ENCODE measurements around the gene ENHO. TPM values are rescaled to one million over a fixed set of nuclear protein-coding genes. Genes with fewer than 3 reads are reported as not detected.

The ENHO gene
- total RNA-seq, 4 donors from 2014 or later, result 1.5 to 1.9 TPM; not detected in 2

GRCh38 chr9:34498553-34498952 lies 24.2 kb downstream of the ENHO start:
- no peak for TF ChIP-seq CTCF (IDR thresholded peaks at IDR 0.05; ENCODE audit: low read depth)

- TF ChIP-seq CTCF (IDR thresholded peaks at IDR 0.05; ENCODE audit: low read depth), result no peak
Measured at GRCh38 chr9:34496149-34496712, 26.6 kb downstream of the ENHO start.

GRCh38 chr9:34493972-34494535 lies 28.7 kb downstream of the ENHO start:
- TF ChIP-seq CTCF (IDR thresholded peaks at IDR 0.05; ENCODE audit: low read depth), result no peak

- no peak for TF ChIP-seq CTCF (IDR thresholded peaks at IDR 0.05; ENCODE audit: low read depth)
Measured at GRCh38 chr9:34492051-34492450, 30.7 kb downstream of the ENHO start.

GRCh38 chr9:34491596-34491995 lies 31.2 kb downstream of the ENHO start:
- no peak for TF ChIP-seq CTCF (IDR thresholded peaks at IDR 0.05; ENCODE audit: low read depth)

- TF ChIP-seq CTCF (IDR thresholded peaks at IDR 0.05; ENCODE audit: low read depth), result no peak
Measured at GRCh38 chr9:34490760-34491159, 32.0 kb downstream of the ENHO start.

- no peak for TF ChIP-seq CTCF (IDR thresholded peaks at IDR 0.05; ENCODE audit: low read depth)
Measured at GRCh38 chr9:34490360-34490759, 32.4 kb downstream of the ENHO start.
